SK-N-MC (cell line): Measurements from ENCODE around the gene H2BW2.
"Not testable (repeated sequence)": the region's sequence is repeated elsewhere in the genome, so short reads cannot be mapped to it uniquely, and the experiment has no call there.

Experiments
- DNase-seq: peaks from one replicate; pipeline ENCODE4 v3.0.0-alpha.2; 2011; ENCODE audit warnings: low read depth, low spot score
- H3K27ac ChIP-seq: fragments of 200-600 bp; sonication (generic); 2 replicates; pipeline ENCODE4 v1.5.1; 2016; ENCODE audit warnings: mixed run types
- H3K36me3 ChIP-seq: fragments of 200-600 bp; sonication (generic); 2 replicates; pipeline ENCODE4 v1.6.1; 2017; ENCODE audit warnings: antibody characterized with exemption, low read length, mixed read lengths; ENCODE audit not compliant: insufficient read depth
- H3K4me3 ChIP-seq: fragments of 200-600 bp; sonication (generic); 2 replicates; pipeline ENCODE4 v1.5.1; 2016
- H3K9ac ChIP-seq: fragments of 200-600 bp; sonication (generic); 2 replicates; pipeline ENCODE4 v1.8.0; 2017; ENCODE audit warnings: mixed run types, mixed read lengths; ENCODE audit not compliant: insufficient read length
- H3K9me3 ChIP-seq: fragments of 200-600 bp; sonication (generic); 2 replicates; pipeline ENCODE4 v1.6.1; 2017; ENCODE audit warnings: low read depth, mild to moderate bottlenecking, antibody characterized with exemption, low read length, moderate library complexity, mixed read lengths
- EZH2 ChIP-seq: fragments of 200-600 bp; sonication (generic); IDR thresholded peaks from one replicate; pipeline ENCODE4 v1.6.1; 2017; ENCODE audit warnings: antibody characterized with exemption
- FOXP2 ChIP-seq: optimal IDR thresholded peaks from 2 replicates; pipeline ENCODE3; 2011; ENCODE audit warnings: mild to moderate bottlenecking, moderate library complexity; ENCODE audit not compliant: insufficient read depth; ENCODE audit errors: extremely low read length, control extremely low read depth
- POLR2AphosphoS5 ChIP-seq: IDR thresholded peaks from 2 replicates; pipeline ENCODE4 v1.6.1; 2012; ENCODE audit warnings: mild to moderate bottlenecking, low read depth, low read length, borderline replicate concordance

Gene H2BW2

GRCh38 chrX:104047171-104047570, 7.4 kb downstream of the H2BW2 start:
- no peak for TF ChIP-seq EZH2
- Histone ChIP-seq H3K4me3 (no peak overlapping the region), H3K27ac (no peak overlapping the region), H3K9ac (no peak overlapping the region), H3K36me3 (no peaks in the 10 kb centered on the region), H3K9me3 (no peaks in the 10 kb centered on the region)
- no peak for DNase-seq

- not testable (repeated sequence) for H3K9me3 ChIP-seq, H3K36me3 ChIP-seq, H3K9ac ChIP-seq, DNase-seq, H3K4me3 ChIP-seq, H3K27ac ChIP-seq
Observed at GRCh38 chrX:104054956-104055355, 15.2 kb downstream of the H2BW2 start.

DNA sequence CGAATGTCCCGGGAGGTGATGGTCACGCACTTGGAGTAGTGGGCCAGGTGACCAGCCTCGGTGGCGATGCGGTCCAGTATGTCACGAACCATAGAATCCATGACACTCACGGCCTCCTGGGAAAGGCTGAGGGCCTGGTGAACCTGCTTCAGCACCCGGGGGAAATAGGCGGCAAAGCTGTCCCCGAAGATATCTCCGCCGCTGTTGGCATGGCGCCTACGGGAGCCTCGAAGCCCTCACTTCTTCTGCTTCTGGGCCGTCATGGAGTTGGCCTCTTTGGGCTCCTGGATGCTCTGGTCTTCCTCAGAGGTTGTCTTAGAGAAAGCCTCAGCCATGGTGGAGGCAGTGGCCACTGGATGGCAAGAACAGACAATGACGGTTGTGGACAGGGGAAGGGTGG, 22.9 kb downstream of the H2BW2 start:
- not testable (repeated sequence) for DNase-seq, H3K9ac ChIP-seq, H3K4me3 ChIP-seq

GRCh38 chrX:104075778-104076445, 36.2 kb downstream of the H2BW2 start, which contains the start of gene TMSB15C:
TSS of gene TMSB15C (minus strand) at chrX:104076236.
- DNase-seq, H3K27ac ChIP-seq, H3K9ac ChIP-seq, H3K4me3 ChIP-seq, H3K9me3 ChIP-seq, H3K36me3 ChIP-seq: not testable (repeated sequence)

More for the DNA sequence above, 22.9 kb downstream of the H2BW2 start:
- not testable (repeated sequence) for H3K36me3 ChIP-seq, H3K9me3 ChIP-seq, H3K27ac ChIP-seq

DNA sequence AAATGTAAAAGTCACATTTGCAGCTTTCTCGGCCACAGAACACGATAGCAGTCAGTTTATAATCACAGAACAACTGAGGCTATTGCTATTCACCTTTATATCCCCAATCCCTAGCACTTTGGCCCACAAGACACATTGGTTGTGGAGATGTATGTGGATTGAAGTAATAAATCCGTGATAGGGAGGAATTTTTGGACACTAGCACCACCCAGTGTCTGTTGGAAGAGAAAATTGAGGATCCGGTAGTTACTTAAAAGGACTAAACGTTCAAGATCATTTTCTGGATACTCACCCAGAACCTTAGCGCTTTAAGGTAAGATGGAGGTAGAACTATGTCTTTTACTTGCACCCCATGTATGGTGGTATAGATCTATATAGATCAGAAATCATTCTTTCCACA, 38.1 kb downstream of the H2BW2 start:
- H3K27ac ChIP-seq, H3K4me3 ChIP-seq, H3K9ac ChIP-seq, H3K9me3 ChIP-seq, DNase-seq, H3K36me3 ChIP-seq: not testable (repeated sequence)

DNA sequence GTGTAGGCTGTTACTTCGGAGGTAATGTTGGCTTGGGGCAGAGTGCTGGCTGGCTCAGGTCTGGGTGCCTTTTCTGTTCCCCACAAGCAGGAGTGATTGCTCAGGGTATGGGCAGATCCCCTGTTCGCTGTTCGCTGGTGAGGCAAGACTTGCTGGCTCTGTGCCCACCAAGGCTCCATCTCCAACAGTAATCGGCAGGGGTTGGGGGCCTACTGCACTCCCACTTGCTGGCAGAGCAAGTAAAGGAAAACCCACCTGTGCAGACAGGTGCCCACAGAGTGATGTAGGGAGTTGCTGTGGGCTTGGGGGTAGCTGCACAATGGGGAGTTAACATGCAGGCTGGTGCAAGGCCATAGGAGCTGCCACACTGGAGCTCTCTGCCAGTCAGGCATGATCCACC, 44.3 kb downstream of the H2BW2 start:
- H3K9me3 ChIP-seq: no peaks in the 10 kb centered on the region

DNA sequence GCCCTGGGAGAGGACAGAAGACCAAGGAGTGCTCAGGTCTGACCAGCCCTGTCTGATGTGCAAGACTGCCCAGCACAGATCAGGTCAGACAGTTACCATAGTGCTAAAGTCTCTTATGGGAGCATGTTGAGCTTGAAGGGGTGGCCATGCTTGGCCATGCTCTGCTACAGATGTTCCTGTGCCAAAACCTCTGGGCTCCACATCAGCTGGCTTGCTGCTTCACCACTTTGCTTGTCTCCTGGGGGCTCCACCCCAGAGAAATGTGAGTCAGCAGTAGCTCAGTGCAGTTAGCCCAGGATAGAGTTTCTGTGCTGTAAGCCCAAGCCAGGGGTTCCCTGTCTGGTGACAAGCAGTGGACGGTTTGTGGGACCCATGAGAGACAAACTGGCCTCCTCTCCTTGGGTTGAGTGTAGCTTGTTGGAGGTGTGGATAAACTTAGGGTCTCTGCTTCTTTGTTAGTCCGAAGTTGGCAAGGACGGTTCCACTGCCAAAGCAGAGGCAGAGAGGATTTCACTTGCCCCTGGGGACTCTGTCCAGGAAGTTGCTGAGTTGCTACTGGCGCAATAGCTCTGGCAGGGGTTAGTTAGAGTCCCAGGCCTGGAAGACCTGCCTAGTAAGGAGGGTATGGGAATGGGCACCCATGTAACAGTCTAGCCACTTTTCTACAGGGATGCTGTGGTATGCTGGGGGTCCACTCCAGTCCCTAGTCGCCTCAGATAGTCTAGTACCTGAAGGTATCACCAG, 45.0 kb downstream of the H2BW2 start:
- H3K9ac ChIP-seq: no peak overlapping the region
- TF ChIP-seq EZH2 (no peak), POLR2AphosphoS5 (no peak), FOXP2 (no peak)
- no peaks in the 10 kb centered on the region for H3K9me3 ChIP-seq
- H3K36me3 ChIP-seq: no peaks in the 10 kb centered on the region
- no peak overlapping the region for H3K27ac ChIP-seq
- no peak for DNase-seq
- H3K4me3 ChIP-seq: no peak overlapping the region

More for the DNA sequence above, 44.3 kb downstream of the H2BW2 start:
- no peak overlapping the region for H3K27ac ChIP-seq
- TF ChIP-seq POLR2AphosphoS5 (no peak), FOXP2 (no peak), EZH2 (no peak)
- H3K9ac ChIP-seq: no peak overlapping the region
- DNase-seq: no peak
- H3K4me3 ChIP-seq: no peak overlapping the region
- no peaks in the 10 kb centered on the region for H3K36me3 ChIP-seq

- Histone ChIP-seq H3K27ac (no peak overlapping the region), H3K9me3 (no peaks in the 10 kb centered on the region), H3K4me3 (no peak overlapping the region), H3K36me3 (no peaks in the 10 kb centered on the region), H3K9ac (no peak overlapping the region)
- DNase-seq: no peak
- TF ChIP-seq FOXP2: no peak
Observed at GRCh38 chrX:104085477-104085876, 45.7 kb downstream of the H2BW2 start.

- Histone ChIP-seq H3K4me3 (no peak overlapping the region), H3K27ac (no peak overlapping the region), H3K9me3 (no peaks in the 10 kb centered on the region), H3K36me3 (no peaks in the 10 kb centered on the region), H3K9ac (no peak overlapping the region)
- no peak for DNase-seq
- no peak for TF ChIP-seq EZH2
- TF ChIP-seq POLR2AphosphoS5: no peak
- no peak for TF ChIP-seq FOXP2
Observed at GRCh38 chrX:104085919-104086318, 46.2 kb downstream of the H2BW2 start.
